K562 (cell line): ENCODE results near the gene TRDMT1. TPM values are rescaled to one million over a fixed set of nuclear protein-coding genes. Genes with fewer than 3 reads are reported as not detected.

Experiments used
- FOXA1 ChIP-seq: fragments of 450-650 bp; IDR thresholded peaks from 2 replicates; pipeline ENCODE4 v1.6.1; 2016; ENCODE audit warnings: mild to moderate bottlenecking, borderline replicate concordance
- GABPB2 ChIP-seq: fragments of 250-450 bp; sonication (Bioruptor Pico); conservative IDR thresholded peaks from 2 replicates; pipeline ENCODE4 v1.5.1; 2021; ENCODE audit warnings: mild to moderate bottlenecking
- GATAD2A ChIP-seq: fragments of 450-650 bp; IDR thresholded peaks from 2 replicates; pipeline ENCODE4 v1.6.1; 2017
- HMGN3 ChIP-seq: IDR thresholded peaks from 2 replicates; pipeline ENCODE4 v1.6.1; 2011; ENCODE audit warnings: borderline replicate concordance, low read depth, mild to moderate bottlenecking, mixed read lengths, low read length; ENCODE audit not compliant: insufficient read length; ENCODE audit errors: extremely low read depth
- HNRNPLL ChIP-seq: fragments of 200-400 bp; formaldehyde crosslinking; IDR thresholded peaks from 2 replicates; pipeline ENCODE4 v1.6.1; 2017; ENCODE audit warnings: low read length, low read depth, mild to moderate bottlenecking; ENCODE audit not compliant: poor library complexity, severe bottlenecking
- MCM3 ChIP-seq: fragments of 450-650 bp; IDR thresholded peaks from 2 replicates; pipeline ENCODE4 v1.6.1; 2016
- MCM5 ChIP-seq: fragments of 450-650 bp; IDR thresholded peaks from 2 replicates; pipeline ENCODE4 v1.6.1; 2016; ENCODE audit warnings: low read depth
- NFIC ChIP-seq: fragments of 450-650 bp; IDR thresholded peaks from 2 replicates; pipeline ENCODE4 v1.6.1; 2017; ENCODE audit warnings: mild to moderate bottlenecking, inconsistent platforms
- NUFIP1 ChIP-seq: fragments of 450-650 bp; IDR thresholded peaks from 2 replicates; pipeline ENCODE4 v1.6.1; 2018; ENCODE audit not compliant: partially characterized antibody
- POLR2A ChIP-seq: fragments of 450-650 bp; conservative IDR thresholded peaks from 2 replicates; pipeline ENCODE4 v1.6.1; 2016
- PRMT5 ChIP-seq: sonication (generic); formaldehyde crosslinking; IDR thresholded peaks from 2 replicates; pipeline ENCODE4 v1.5.0; 2020; ENCODE audit warnings: missing genetic modification reagents
- RHOXF2B ChIP-seq: fragments of 250-450 bp; sonication (Bioruptor Pico); conservative IDR thresholded peaks from 2 replicates; pipeline ENCODE4 v1.5.1; 2021
- SMAD2 ChIP-seq: fragments of 150-350 bp; IDR thresholded peaks from 2 replicates; pipeline ENCODE4 v1.6.1; 2014; ENCODE audit warnings: low read depth, mild to moderate bottlenecking, low read length
- TBP ChIP-seq: optimal IDR thresholded peaks from 2 replicates; pipeline ENCODE3; 2011; ENCODE audit warnings: low read depth, low read length, improper control_type of control experiment
- ZBTB17 ChIP-seq: fragments of 450-650 bp; formaldehyde crosslinking; IDR thresholded peaks from 2 replicates; pipeline ENCODE4 v1.4.0; 2020; ENCODE audit warnings: mild to moderate bottlenecking
- ZKSCAN8 ChIP-seq: fragments of 200-800 bp; sonication (Bioruptor generic); IDR thresholded peaks from 2 replicates; pipeline ENCODE4 v1.6.1; 2016; ENCODE audit warnings: missing genetic modification characterization, missing compliant biosample characterization
- ZNF239 ChIP-seq: fragments of 250-450 bp; sonication (Bioruptor Pico); IDR thresholded peaks from 2 replicates; pipeline ENCODE4 v1.4.0; 2020; ENCODE audit warnings: mild to moderate bottlenecking
- ZNF253 ChIP-seq: fragments of 250-450 bp; sonication (Bioruptor Pico); conservative IDR thresholded peaks from 2 replicates; pipeline ENCODE4 v1.6.1; 2021; ENCODE audit warnings: mild to moderate bottlenecking
- ZNF785 ChIP-seq: fragments of 250-450 bp; sonication (Bioruptor Pico); IDR thresholded peaks from 2 replicates; pipeline ENCODE4 v1.4.0; 2020; ENCODE audit warnings: mild to moderate bottlenecking
- polyA plus RNA-seq, 8 experiments: library from polyadenylated mRNA; depleted of rRNA in 4 of 8; stranded (reverse) in 5 of 8; unstranded in 3 of 8; fragments of >200 nt; fragmentation: Nextera tagmentation in 2 of 8; fragmentation: Illumina TruSeq in 1 of 8; extraction: Ambion mirVana in 2 of 8; extraction: Trizol in 1 of 8; gene quantifications; 2 replicates each; pipeline versions ENCODE4 v1.2.1 to v1.2.3, GENCODE V29; 2011 to 2014; ENCODE audit warnings: inconsistent platforms in 1 of 8, missing spikeins in 1 of 8
- total RNA-seq, 7 experiments: library from RNA; depleted of rRNA in 6 of 7; stranded (reverse); fragments of >200 nt in 6 of 7; fragmentation: Illumina TruSeq in 2 of 7; extraction: Trizol in 2 of 7; gene quantifications; 2 replicates each; pipeline versions ENCODE4 v1.2.1 to v1.2.3, GENCODE V29; 2011 to 2021; ENCODE audit warnings: low replicate concordance in 1 of 7
- TF ChIP-seq, protein P1 (sequence below): fragments of 450-650 bp; IDR thresholded peaks from 2 replicates; pipeline ENCODE4 v1.6.1; 2016; ENCODE audit warnings: missing biosample characterization, missing genetic modification characterization
- TF ChIP-seq, protein P2 (sequence below): fragments of 200-600 bp; sonication (generic); IDR thresholded peaks from one replicate; pipeline ENCODE4 v1.6.1; 2012; ENCODE audit warnings: mild to moderate bottlenecking, low read depth, low read length, inconsistent platforms
- TF ChIP-seq, protein P3 (sequence below): fragments of 250-450 bp; sonication (Bioruptor Pico); IDR thresholded peaks from 2 replicates; pipeline ENCODE4 v1.8.0; 2021; ENCODE audit warnings: moderate library complexity, mild to moderate bottlenecking, inconsistent platforms

Gene TRDMT1
- total and polyA plus RNA-seq, 9 of the 15 experiments (the other 6 are each of a cell fraction or from before 2014, with no cell fraction given), result 5.4 to 12.6 (median 9.3) TPM

DNA sequence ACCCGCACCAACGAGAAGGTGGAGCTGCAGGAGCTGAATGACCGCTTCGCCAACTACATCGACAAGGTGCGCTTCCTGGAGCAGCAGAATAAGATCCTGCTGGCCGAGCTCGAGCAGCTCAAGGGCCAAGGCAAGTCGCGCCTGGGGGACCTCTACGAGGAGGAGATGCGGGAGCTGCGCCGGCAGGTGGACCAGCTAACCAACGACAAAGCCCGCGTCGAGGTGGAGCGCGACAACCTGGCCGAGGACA lies 28.2 kb upstream of the TRDMT1 start (continued):
- TF ChIP-seq NFIC (no peak), ZBTB17 (CRISPR knock-in tag) (no peak), NUFIP1 (no peak), HNRNPLL (no peak), MCM3 (no peak), MCM5 (no peak), HMGN3 (peak; percentile 41), PRMT5 (CRISPR knock-in tag) (no peak), ZNF239 (no peak), GABPB2 (CRISPR knock-in tag) (no peak), SMAD2 (no peak), ZNF785 (no peak), FOXA1 (no peak), RHOXF2B (CRISPR knock-in tag) (no peak), GATAD2A (no peak), POLR2A (no peak), ZNF253 (no peak), ZKSCAN8 (CRISPR knock-in tag) (no peak), TBP (no peak)
- TF ChIP-seq, protein P1, sequence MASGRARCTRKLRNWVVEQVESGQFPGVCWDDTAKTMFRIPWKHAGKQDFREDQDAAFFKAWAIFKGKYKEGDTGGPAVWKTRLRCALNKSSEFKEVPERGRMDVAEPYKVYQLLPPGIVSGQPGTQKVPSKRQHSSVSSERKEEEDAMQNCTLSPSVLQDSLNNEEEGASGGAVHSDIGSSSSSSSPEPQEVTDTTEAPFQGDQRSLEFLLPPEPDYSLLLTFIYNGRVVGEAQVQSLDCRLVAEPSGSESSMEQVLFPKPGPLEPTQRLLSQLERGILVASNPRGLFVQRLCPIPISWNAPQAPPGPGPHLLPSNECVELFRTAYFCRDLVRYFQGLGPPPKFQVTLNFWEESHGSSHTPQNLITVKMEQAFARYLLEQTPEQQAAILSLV (tag), result no peak
- TF ChIP-seq, protein P2, sequence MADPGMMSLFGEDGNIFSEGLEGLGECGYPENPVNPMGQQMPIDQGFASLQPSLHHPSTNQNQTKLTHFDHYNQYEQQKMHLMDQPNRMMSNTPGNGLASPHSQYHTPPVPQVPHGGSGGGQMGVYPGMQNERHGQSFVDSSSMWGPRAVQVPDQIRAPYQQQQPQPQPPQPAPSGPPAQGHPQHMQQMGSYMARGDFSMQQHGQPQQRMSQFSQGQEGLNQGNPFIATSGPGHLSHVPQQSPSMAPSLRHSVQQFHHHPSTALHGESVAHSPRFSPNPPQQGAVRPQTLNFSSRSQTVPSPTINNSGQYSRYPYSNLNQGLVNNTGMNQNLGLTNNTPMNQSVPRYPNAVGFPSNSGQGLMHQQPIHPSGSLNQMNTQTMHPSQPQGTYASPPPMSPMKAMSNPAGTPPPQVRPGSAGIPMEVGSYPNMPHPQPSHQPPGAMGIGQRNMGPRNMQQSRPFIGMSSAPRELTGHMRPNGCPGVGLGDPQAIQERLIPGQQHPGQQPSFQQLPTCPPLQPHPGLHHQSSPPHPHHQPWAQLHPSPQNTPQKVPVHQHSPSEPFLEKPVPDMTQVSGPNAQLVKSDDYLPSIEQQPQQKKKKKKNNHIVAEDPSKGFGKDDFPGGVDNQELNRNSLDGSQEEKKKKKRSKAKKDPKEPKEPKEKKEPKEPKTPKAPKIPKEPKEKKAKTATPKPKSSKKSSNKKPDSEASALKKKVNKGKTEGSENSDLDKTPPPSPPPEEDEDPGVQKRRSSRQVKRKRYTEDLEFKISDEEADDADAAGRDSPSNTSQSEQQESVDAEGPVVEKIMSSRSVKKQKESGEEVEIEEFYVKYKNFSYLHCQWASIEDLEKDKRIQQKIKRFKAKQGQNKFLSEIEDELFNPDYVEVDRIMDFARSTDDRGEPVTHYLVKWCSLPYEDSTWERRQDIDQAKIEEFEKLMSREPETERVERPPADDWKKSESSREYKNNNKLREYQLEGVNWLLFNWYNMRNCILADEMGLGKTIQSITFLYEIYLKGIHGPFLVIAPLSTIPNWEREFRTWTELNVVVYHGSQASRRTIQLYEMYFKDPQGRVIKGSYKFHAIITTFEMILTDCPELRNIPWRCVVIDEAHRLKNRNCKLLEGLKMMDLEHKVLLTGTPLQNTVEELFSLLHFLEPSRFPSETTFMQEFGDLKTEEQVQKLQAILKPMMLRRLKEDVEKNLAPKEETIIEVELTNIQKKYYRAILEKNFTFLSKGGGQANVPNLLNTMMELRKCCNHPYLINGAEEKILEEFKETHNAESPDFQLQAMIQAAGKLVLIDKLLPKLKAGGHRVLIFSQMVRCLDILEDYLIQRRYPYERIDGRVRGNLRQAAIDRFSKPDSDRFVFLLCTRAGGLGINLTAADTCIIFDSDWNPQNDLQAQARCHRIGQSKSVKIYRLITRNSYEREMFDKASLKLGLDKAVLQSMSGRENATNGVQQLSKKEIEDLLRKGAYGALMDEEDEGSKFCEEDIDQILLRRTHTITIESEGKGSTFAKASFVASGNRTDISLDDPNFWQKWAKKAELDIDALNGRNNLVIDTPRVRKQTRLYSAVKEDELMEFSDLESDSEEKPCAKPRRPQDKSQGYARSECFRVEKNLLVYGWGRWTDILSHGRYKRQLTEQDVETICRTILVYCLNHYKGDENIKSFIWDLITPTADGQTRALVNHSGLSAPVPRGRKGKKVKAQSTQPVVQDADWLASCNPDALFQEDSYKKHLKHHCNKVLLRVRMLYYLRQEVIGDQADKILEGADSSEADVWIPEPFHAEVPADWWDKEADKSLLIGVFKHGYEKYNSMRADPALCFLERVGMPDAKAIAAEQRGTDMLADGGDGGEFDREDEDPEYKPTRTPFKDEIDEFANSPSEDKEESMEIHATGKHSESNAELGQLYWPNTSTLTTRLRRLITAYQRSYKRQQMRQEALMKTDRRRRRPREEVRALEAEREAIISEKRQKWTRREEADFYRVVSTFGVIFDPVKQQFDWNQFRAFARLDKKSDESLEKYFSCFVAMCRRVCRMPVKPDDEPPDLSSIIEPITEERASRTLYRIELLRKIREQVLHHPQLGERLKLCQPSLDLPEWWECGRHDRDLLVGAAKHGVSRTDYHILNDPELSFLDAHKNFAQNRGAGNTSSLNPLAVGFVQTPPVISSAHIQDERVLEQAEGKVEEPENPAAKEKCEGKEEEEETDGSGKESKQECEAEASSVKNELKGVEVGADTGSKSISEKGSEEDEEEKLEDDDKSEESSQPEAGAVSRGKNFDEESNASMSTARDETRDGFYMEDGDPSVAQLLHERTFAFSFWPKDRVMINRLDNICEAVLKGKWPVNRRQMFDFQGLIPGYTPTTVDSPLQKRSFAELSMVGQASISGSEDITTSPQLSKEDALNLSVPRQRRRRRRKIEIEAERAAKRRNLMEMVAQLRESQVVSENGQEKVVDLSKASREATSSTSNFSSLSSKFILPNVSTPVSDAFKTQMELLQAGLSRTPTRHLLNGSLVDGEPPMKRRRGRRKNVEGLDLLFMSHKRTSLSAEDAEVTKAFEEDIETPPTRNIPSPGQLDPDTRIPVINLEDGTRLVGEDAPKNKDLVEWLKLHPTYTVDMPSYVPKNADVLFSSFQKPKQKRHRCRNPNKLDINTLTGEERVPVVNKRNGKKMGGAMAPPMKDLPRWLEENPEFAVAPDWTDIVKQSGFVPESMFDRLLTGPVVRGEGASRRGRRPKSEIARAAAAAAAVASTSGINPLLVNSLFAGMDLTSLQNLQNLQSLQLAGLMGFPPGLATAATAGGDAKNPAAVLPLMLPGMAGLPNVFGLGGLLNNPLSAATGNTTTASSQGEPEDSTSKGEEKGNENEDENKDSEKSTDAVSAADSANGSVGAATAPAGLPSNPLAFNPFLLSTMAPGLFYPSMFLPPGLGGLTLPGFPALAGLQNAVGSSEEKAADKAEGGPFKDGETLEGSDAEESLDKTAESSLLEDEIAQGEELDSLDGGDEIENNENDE, result no peak
- TF ChIP-seq, protein P3, sequence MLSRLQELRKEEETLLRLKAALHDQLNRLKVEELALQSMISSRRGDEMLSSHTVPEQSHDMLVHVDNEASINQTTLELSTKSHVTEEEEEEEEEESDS (CRISPR knock-in tag), result no peak
